HepG2 (cell line): ENCODE results near the gene DNAJB2. TPM values are rescaled to one million over a fixed set of nuclear protein-coding genes. Genes with fewer than 3 reads are reported as not detected.

ENCODE experiments used
- ARNT2 ChIP-seq: sonication (generic); formaldehyde crosslinking; IDR thresholded peaks from 2 replicates; pipeline ENCODE4 v1.8.0; 2022; ENCODE audit warnings: mild to moderate bottlenecking, low read depth, missing genetic modification reagents, moderate library complexity
- DNMT3B ChIP-seq: conservative IDR thresholded peaks from 2 replicates; pipeline ENCODE4 v1.6.1; 2016; ENCODE audit warnings: missing biosample characterization, control low read depth
- GFI1 ChIP-seq: sonication (generic); formaldehyde crosslinking; IDR thresholded peaks from 2 replicates; pipeline ENCODE4 v1.5.0; 2020; ENCODE audit warnings: missing genetic modification reagents, mild to moderate bottlenecking, borderline replicate concordance
- MTA1 ChIP-seq: sonication (generic); formaldehyde crosslinking; IDR thresholded peaks from 2 replicates; pipeline ENCODE4 v1.4.0; 2020; ENCODE audit warnings: missing genetic modification reagents, mild to moderate bottlenecking, borderline replicate concordance
- SOX5 ChIP-seq: IDR thresholded peaks from 2 replicates; pipeline ENCODE4 v1.6.1; 2016; ENCODE audit warnings: borderline replicate concordance
- ZNF382 ChIP-seq: sonication (generic); formaldehyde crosslinking; IDR thresholded peaks from 2 replicates; pipeline ENCODE4 v1.5.0; 2020; ENCODE audit warnings: missing genetic modification reagents, mild to moderate bottlenecking, borderline replicate concordance
- ZNF441 ChIP-seq: sonication (generic); formaldehyde crosslinking; IDR thresholded peaks from 2 replicates; pipeline ENCODE4 v1.7.0; 2021; ENCODE audit warnings: missing genetic modification reagents, borderline replicate concordance
- ZNF558 ChIP-seq: sonication (generic); formaldehyde crosslinking; IDR thresholded peaks from 2 replicates; pipeline ENCODE4 v1.9.0; 2022; ENCODE audit warnings: mild to moderate bottlenecking, missing genetic modification reagents, borderline replicate concordance
- polyA plus RNA-seq, 8 experiments: library from polyadenylated mRNA; depleted of rRNA in 3 of 8; stranded (reverse) in 7 of 8; unstranded in 1 of 8; fragments of >200 nt; fragmentation: Illumina TruSeq in 4 of 8; extraction: Trizol in 4 of 8; gene quantifications; 2 replicates each; pipeline versions ENCODE4 v1.2.1 to v1.2.3, GENCODE V29; 2011 to 2016; ENCODE audit warnings: low read depth in 4 of 8, missing spikeins in 1 of 8, mixed read lengths in 1 of 8; ENCODE audit not compliant: insufficient read depth in 1 of 8
- total RNA-seq, 5 experiments: library from RNA; depleted of rRNA; stranded (reverse); fragments of >200 nt; fragmentation: Illumina TruSeq; extraction: Trizol; gene quantifications; 2 replicates each; pipeline ENCODE4 v1.2.3, GENCODE V29; 2016; ENCODE audit warnings: low read depth in 1 of 5
- TF ChIP-seq, protein P1 (sequence below): sonication (generic); formaldehyde crosslinking; IDR thresholded peaks from 2 replicates; pipeline ENCODE4 v1.4.0; 2020; ENCODE audit warnings: missing genetic modification reagents, borderline replicate concordance
- TF ChIP-seq, protein P2 (sequence below): sonication (generic); formaldehyde crosslinking; IDR thresholded peaks from 2 replicates; pipeline ENCODE4 v1.4.0; 2020; ENCODE audit warnings: missing genetic modification reagents; ENCODE audit errors: not compliant biosample characterization
- TF ChIP-seq, protein P3 (sequence below): sonication (generic); formaldehyde crosslinking; IDR thresholded peaks from 2 replicates; pipeline ENCODE4 v1.4.0; 2020; ENCODE audit warnings: missing genetic modification reagents, borderline replicate concordance
- TF ChIP-seq, protein P4 (sequence below): sonication (generic); formaldehyde crosslinking; IDR thresholded peaks from 2 replicates; pipeline ENCODE4; 2020; ENCODE audit warnings: missing genetic modification reagents, mild to moderate bottlenecking, borderline replicate concordance
- TF ChIP-seq, protein P5 (sequence below): sonication (generic); formaldehyde crosslinking; IDR thresholded peaks from 2 replicates; pipeline ENCODE4 v1.4.0; 2020; ENCODE audit warnings: missing genetic modification reagents
- TF ChIP-seq, protein P6 (sequence below): IDR thresholded peaks from 2 replicates; pipeline ENCODE4 v1.6.1; 2016; ENCODE audit warnings: missing genetic modification reagents, missing compliant biosample characterization
- TF ChIP-seq, protein P7 (sequence below): IDR thresholded peaks from 2 replicates; pipeline ENCODE4 v1.6.1; 2016; ENCODE audit warnings: missing compliant biosample characterization, missing genetic modification reagents, borderline replicate concordance

Gene DNAJB2
- total and polyA plus RNA-seq, 2 of the 13 experiments (the other 11 are each of a cell fraction or from before 2014, with no cell fraction given), result 21.3 to 31.1 TPM

DNA sequence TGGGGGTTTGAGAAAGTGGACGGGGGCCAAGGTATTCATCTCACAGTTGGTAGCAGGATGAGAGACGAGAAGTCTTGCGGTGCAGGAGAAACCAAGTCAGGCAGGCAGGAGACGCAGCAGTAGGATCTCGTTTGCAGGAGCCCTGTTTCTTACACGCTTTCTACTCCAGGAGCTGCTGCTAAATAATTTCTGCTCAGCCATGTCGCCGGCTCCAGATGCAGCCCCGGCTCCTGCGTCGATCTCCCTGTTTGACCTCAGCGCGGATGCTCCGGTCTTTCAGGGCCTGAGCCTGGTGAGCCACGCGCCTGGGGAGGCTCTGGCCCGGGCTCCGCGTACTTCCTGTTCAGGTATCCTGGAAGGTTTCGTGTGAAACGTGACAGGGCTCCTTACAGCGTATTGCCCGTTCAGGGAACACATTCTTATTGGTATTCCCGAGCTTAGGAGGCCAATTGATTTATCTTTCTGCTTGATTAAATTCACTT lies 49.1 kb upstream of the DNAJB2 start (continued):
- TF ChIP-seq, protein P1, sequence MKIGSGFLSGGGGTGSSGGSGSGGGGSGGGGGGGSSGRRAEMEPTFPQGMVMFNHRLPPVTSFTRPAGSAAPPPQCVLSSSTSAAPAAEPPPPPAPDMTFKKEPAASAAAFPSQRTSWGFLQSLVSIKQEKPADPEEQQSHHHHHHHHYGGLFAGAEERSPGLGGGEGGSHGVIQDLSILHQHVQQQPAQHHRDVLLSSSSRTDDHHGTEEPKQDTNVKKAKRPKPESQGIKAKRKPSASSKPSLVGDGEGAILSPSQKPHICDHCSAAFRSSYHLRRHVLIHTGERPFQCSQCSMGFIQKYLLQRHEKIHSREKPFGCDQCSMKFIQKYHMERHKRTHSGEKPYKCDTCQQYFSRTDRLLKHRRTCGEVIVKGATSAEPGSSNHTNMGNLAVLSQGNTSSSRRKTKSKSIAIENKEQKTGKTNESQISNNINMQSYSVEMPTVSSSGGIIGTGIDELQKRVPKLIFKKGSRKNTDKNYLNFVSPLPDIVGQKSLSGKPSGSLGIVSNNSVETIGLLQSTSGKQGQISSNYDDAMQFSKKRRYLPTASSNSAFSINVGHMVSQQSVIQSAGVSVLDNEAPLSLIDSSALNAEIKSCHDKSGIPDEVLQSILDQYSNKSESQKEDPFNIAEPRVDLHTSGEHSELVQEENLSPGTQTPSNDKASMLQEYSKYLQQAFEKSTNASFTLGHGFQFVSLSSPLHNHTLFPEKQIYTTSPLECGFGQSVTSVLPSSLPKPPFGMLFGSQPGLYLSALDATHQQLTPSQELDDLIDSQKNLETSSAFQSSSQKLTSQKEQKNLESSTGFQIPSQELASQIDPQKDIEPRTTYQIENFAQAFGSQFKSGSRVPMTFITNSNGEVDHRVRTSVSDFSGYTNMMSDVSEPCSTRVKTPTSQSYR (CRISPR knock-in tag), result 0 out of 2 replicates have a peak, but pooled peaks have one; percentile 22
- TF ChIP-seq, protein P2, sequence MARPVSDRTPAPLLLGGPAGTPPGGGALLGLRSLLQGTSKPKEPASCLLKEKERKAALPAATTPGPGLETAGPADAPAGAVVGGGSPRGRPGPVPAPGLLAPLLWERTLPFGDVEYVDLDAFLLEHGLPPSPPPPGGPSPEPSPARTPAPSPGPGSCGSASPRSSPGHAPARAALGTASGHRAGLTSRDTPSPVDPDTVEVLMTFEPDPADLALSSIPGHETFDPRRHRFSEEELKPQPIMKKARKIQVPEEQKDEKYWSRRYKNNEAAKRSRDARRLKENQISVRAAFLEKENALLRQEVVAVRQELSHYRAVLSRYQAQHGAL (CRISPR knock-in tag), result no peak
- TF ChIP-seq DNMT3B (CRISPR knock-in tag) (no peak), ZNF382 (CRISPR knock-in tag) (no peak), ZNF558 (CRISPR knock-in tag) (no peak), GFI1 (CRISPR knock-in tag) (0 out of 2 replicates have a peak, but pooled peaks have one; percentile 3), MTA1 (CRISPR knock-in tag) (peak; percentile 43; the same call in 1 of the 2 replicates), SOX5 (no peak), ZNF441 (CRISPR knock-in tag) (no peak), ARNT2 (CRISPR knock-in tag) (peak; percentile 71)
- TF ChIP-seq, protein P3, sequence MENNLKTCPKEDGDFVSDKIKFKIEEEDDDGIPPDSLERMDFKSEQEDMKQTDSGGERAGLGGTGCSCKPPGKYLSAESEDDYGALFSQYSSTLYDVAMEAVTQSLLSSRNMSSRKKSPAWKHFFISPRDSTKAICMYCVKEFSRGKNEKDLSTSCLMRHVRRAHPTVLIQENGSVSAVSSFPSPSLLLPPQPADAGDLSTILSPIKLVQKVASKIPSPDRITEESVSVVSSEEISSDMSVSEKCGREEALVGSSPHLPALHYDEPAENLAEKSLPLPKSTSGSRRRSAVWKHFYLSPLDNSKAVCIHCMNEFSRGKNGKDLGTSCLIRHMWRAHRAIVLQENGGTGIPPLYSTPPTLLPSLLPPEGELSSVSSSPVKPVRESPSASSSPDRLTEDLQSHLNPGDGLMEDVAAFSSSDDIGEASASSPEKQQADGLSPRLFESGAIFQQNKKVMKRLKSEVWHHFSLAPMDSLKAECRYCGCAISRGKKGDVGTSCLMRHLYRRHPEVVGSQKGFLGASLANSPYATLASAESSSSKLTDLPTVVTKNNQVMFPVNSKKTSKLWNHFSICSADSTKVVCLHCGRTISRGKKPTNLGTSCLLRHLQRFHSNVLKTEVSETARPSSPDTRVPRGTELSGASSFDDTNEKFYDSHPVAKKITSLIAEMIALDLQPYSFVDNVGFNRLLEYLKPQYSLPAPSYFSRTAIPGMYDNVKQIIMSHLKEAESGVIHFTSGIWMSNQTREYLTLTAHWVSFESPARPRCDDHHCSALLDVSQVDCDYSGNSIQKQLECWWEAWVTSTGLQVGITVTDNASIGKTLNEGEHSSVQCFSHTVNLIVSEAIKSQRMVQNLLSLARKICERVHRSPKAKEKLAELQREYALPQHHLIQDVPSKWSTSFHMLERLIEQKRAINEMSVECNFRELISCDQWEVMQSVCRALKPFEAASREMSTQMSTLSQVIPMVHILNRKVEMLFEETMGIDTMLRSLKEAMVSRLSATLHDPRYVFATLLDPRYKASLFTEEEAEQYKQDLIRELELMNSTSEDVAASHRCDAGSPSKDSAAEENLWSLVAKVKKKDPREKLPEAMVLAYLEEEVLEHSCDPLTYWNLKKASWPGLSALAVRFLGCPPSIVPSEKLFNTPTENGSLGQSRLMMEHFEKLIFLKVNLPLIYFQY (CRISPR knock-in tag), result no peak
- TF ChIP-seq, protein P4, sequence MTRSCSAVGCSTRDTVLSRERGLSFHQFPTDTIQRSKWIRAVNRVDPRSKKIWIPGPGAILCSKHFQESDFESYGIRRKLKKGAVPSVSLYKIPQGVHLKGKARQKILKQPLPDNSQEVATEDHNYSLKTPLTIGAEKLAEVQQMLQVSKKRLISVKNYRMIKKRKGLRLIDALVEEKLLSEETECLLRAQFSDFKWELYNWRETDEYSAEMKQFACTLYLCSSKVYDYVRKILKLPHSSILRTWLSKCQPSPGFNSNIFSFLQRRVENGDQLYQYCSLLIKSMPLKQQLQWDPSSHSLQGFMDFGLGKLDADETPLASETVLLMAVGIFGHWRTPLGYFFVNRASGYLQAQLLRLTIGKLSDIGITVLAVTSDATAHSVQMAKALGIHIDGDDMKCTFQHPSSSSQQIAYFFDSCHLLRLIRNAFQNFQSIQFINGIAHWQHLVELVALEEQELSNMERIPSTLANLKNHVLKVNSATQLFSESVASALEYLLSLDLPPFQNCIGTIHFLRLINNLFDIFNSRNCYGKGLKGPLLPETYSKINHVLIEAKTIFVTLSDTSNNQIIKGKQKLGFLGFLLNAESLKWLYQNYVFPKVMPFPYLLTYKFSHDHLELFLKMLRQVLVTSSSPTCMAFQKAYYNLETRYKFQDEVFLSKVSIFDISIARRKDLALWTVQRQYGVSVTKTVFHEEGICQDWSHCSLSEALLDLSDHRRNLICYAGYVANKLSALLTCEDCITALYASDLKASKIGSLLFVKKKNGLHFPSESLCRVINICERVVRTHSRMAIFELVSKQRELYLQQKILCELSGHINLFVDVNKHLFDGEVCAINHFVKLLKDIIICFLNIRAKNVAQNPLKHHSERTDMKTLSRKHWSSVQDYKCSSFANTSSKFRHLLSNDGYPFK (CRISPR knock-in tag), result peak; percentile 68; the same call in 1 of the 2 replicates
- TF ChIP-seq, protein P5, sequence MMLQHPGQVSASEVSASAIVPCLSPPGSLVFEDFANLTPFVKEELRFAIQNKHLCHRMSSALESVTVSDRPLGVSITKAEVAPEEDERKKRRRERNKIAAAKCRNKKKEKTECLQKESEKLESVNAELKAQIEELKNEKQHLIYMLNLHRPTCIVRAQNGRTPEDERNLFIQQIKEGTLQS (CRISPR knock-in tag), result peak; percentile 49; the same call in 1 of the 2 replicates
- TF ChIP-seq, protein P6, sequence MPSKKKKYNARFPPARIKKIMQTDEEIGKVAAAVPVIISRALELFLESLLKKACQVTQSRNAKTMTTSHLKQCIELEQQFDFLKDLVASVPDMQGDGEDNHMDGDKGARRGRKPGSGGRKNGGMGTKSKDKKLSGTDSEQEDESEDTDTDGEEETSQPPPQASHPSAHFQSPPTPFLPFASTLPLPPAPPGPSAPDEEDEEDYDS (CRISPR knock-in tag), result no peak
- TF ChIP-seq, protein P7, sequence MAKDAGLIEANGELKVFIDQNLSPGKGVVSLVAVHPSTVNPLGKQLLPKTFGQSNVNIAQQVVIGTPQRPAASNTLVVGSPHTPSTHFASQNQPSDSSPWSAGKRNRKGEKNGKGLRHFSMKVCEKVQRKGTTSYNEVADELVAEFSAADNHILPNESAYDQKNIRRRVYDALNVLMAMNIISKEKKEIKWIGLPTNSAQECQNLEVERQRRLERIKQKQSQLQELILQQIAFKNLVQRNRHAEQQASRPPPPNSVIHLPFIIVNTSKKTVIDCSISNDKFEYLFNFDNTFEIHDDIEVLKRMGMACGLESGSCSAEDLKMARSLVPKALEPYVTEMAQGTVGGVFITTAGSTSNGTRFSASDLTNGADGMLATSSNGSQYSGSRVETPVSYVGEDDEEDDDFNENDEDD (CRISPR knock-in tag), result no peak
